Caco-2 (cell line): ENCODE data around the gene SH3D19. TPM values are rescaled to one million over a fixed set of nuclear protein-coding genes. Genes with fewer than 3 reads are reported as not detected.
"Not testable (repeated sequence)": the region's sequence is repeated elsewhere in the genome, so short reads cannot be mapped to it uniquely, and the experiment has no call there.

ENCODE experiments used
- BruUV-seq: library from RNA; stranded (reverse); fragments of 400-500 nt; replicated peaks from 2 replicates; lab custom pipeline; 2021; lab: Mats Ljungman, UMichigan
- CTCF ChIA-PET: fragments of 300-600 bp; sonication (Branson Sonifier 250); formaldehyde crosslinking; loops from one replicate; lab custom pipeline; 2022; ENCODE audit warnings: antibody characterized with exemption; lab: Charles Lee
- POLR2A ChIA-PET: fragments of 300-600 bp; sonication (Branson Sonifier 250); formaldehyde crosslinking; loops from one replicate; lab custom pipeline; 2022; ENCODE audit warnings: antibody characterized with exemption; lab: Charles Lee
- DNase-seq, 2 experiments: peaks; one replicate each; pipeline versions ENCODE4 v3.0.0 to v3.0.0-alpha.2; 2020 to 2022
- H3K27me3 ChIP-seq: replicated peaks from 2 replicates; pipeline ENCODE4 v1.6.0; 2011; ENCODE audit warnings: low read length; ENCODE audit not compliant: control insufficient read depth, insufficient read depth
- H3K36me3 ChIP-seq: 2 replicates; pipeline ENCODE4 v1.5.1; 2011; ENCODE audit warnings: low read length; ENCODE audit not compliant: control insufficient read depth, insufficient read depth
- H3K4me1 ChIP-seq: fragments of 250-450 bp; sonication (Bioruptor Pico); 2 replicates; pipeline ENCODE4 v1.5.1; 2020; ENCODE audit warnings: mild to moderate bottlenecking
- H3K4me3 ChIP-seq: 2 replicates; pipeline ENCODE4 v1.5.1; 2011; ENCODE audit warnings: low read depth, mild to moderate bottlenecking, control low read depth, low read length
- H3K9me3 ChIP-seq: fragments of 250-450 bp; sonication (Bioruptor Pico); 2 replicates; pipeline ENCODE4 v1.5.1; 2020; ENCODE audit warnings: mild to moderate bottlenecking, moderate library complexity
- H3K27ac Mint-ChIP-seq: one replicate; pipeline ENCODE4 v1.8.0; 2022; ENCODE audit warnings: mixed read lengths; ENCODE audit not compliant: unreplicated experiment
- H3K27me3 Mint-ChIP-seq: one replicate; pipeline ENCODE4 v1.8.0; 2022; ENCODE audit warnings: mixed read lengths; ENCODE audit not compliant: insufficient read depth, unreplicated experiment
- H3K36me3 Mint-ChIP-seq: one replicate; pipeline ENCODE4 v1.8.0; 2022; ENCODE audit warnings: mild to moderate bottlenecking, mixed read lengths; ENCODE audit not compliant: insufficient read depth, unreplicated experiment
- H3K4me1 Mint-ChIP-seq: one replicate; pipeline ENCODE4 v1.8.0; 2022; ENCODE audit warnings: low read depth, mixed read lengths; ENCODE audit not compliant: unreplicated experiment
- H3K4me3 Mint-ChIP-seq: one replicate; pipeline ENCODE4 v1.8.0; 2022; ENCODE audit warnings: mild to moderate bottlenecking, moderate library complexity, mixed read lengths; ENCODE audit not compliant: unreplicated experiment
- H3K9me3 Mint-ChIP-seq: one replicate; pipeline ENCODE4 v1.8.0; 2022; ENCODE audit warnings: mixed read lengths; ENCODE audit not compliant: unreplicated experiment
- CTCF ChIP-seq, 2 experiments: fragments of 200-600 bp in 1 of 2; IDR thresholded peaks; 1 replicate in 1 of 2; 2 replicates in 1 of 2; pipeline versions ENCODE4 v1.5.1 to v1.8.0; 2011 to 2022; ENCODE audit warnings: antibody characterized with exemption in 1 of 2, control low read depth in 1 of 2, inconsistent platforms in 1 of 2, low read depth in 1 of 2, low read length in 1 of 2, mild to moderate bottlenecking in 1 of 2, moderate library complexity in 1 of 2; ENCODE audit not compliant: insufficient read depth in 1 of 2, severe bottlenecking in 1 of 2, unreplicated experiment in 1 of 2
- intact Hi-C: fragments of 100-400 bp; cut with micrococcal nuclease; formaldehyde crosslinking; loops from one replicate; pipeline ENCODE4 v1.10.0; 2022; ENCODE audit not compliant: unreplicated experiment
- total RNA-seq: library from RNA; stranded (reverse); gene quantifications from 2 replicates; pipeline ENCODE4 v1.2.3, GENCODE V29; 2022

Gene SH3D19
- total RNA-seq, 1 experiment from 2014 or later = 57.8 TPM

DNA sequence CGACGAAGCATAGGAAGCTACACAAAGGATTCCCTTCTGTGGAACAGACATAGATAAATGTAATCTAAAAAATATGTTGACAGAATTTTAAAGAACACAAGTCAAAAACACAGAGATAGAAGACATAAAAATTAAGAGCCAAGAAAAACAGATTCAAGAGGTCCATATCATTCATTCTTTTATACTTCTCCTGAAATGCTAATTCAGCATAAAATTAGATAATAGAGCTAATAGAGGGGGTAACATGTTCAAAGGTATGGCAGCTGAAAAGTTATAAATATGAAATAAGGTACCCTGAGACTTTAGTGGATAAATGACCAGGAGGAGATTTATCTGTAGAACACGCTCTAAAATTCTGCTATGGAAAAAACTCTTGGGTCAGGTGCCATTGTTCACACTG is 85.8 kb downstream of the SH3D19 start:
- CTCF ChIA-PET = no interaction called here
- intact Hi-C loops = loop anchor here (2.0 kb wide), 1 partner anchor 123 kb away; no protein-coding TSS in a partner anchor
- POLR2A ChIA-PET = interaction anchor here (0.5 kb wide), 1 partner anchor 92 kb away, joined by 3 read pairs; no protein-coding TSS in a partner anchor

DNA sequence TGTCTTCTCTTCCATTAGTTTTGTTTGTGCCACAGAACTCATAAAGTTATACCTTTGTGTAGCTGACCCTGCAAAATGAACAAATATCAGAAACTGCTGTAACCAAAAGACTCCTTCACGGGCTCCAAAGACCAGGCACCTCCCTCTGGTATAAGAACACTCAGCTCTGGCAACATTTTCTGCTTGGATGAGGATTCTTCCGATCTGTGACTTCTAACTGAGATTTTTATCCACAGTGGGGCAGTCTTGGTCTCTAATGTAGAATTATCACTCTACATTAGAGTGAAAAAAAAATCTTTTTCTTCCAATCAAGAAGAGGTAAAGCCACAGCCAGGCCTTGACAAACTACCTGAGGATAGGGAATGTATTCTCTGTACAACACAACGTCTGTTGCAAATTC is 86.9 kb downstream of the SH3D19 start:
- ChIA-PET CTCF (interaction anchor here (0.5 kb wide), 1 partner anchor 30 kb away, joined by 3 read pairs; no protein-coding TSS in a partner anchor), POLR2A (no interaction called here)
- Mint-ChIP-seq H3K36me3 (peaks cover 19% of the 10 kb centered on the region), H3K4me3 (no peak overlapping the region), H3K27me3 (no peaks in the 10 kb centered on the region), H3K4me1 (peaks cover 3% of the 10 kb centered on the region), H3K27ac (peak overlapping the region; percentile 22), H3K9me3 (peaks cover 6% of the 10 kb centered on the region)
- Histone ChIP-seq H3K36me3 (no peaks in the 10 kb centered on the region), H3K4me3 (no peak overlapping the region), H3K4me1 (peaks cover 10% of the 10 kb centered on the region; the same call in 1 of the 2 replicates), H3K9me3 (no peaks in the 10 kb centered on the region), H3K27me3 (no peaks in the 10 kb centered on the region)
- intact Hi-C loops = loop anchor here (2.0 kb wide), 1 partner anchor 124 kb away; no protein-coding TSS in a partner anchor
- BruUV-seq = no TSS peak
- no peak for TF ChIP-seq CTCF (IDR thresholded peaks at IDR 0.05; ENCODE audit: insufficient read depth in 1 of 2, low read depth in 1 of 2, low read length in 1 of 2, severe bottlenecking in 1 of 2, unreplicated experiment in 1 of 2)
- DNase-seq = no peak

More for the DNA sequence above, 85.8 kb downstream of the SH3D19 start:
- H3K9me3 ChIP-seq = no peaks in the 10 kb centered on the region
- H3K4me1 Mint-ChIP-seq = peaks cover 12% of the 10 kb centered on the region
- H3K27ac Mint-ChIP-seq = no peak overlapping the region
- H3K27me3 Mint-ChIP-seq = no peaks in the 10 kb centered on the region
- H3K4me1 ChIP-seq = peaks cover 16% of the 10 kb centered on the region; the same call in 1 of the 2 replicates
- no peaks in the 10 kb centered on the region for H3K36me3 ChIP-seq
- H3K4me3 ChIP-seq = no peak overlapping the region
- BruUV-seq = no TSS peak
- no peak overlapping the region for H3K4me3 Mint-ChIP-seq
- H3K9me3 Mint-ChIP-seq = peaks cover 6% of the 10 kb centered on the region
- H3K36me3 Mint-ChIP-seq = peaks cover 19% of the 10 kb centered on the region
- no peaks in the 10 kb centered on the region for H3K27me3 ChIP-seq
- no peak for TF ChIP-seq CTCF (IDR thresholded peaks at IDR 0.05; ENCODE audit: insufficient read depth in 1 of 2, low read depth in 1 of 2, low read length in 1 of 2, severe bottlenecking in 1 of 2, unreplicated experiment in 1 of 2)
- DNase-seq = no peak

- Mint-ChIP-seq H3K27ac (no peak overlapping the region), H3K36me3 (peaks cover 15% of the 10 kb centered on the region), H3K9me3 (peaks cover 6% of the 10 kb centered on the region), H3K4me3 (no peak overlapping the region), H3K4me1 (peaks cover 10% of the 10 kb centered on the region), H3K27me3 (no peaks in the 10 kb centered on the region)
- no peak for DNase-seq
- no TSS peak for BruUV-seq
- POLR2A ChIA-PET = interaction anchor here (0.6 kb wide), 1 partner anchor 88 kb away, joined by 4 read pairs; no protein-coding TSS in a partner anchor
- no peak for TF ChIP-seq CTCF (IDR thresholded peaks at IDR 0.05; ENCODE audit: insufficient read depth in 1 of 2, low read depth in 1 of 2, low read length in 1 of 2, severe bottlenecking in 1 of 2, unreplicated experiment in 1 of 2)
- CTCF ChIA-PET = no interaction called here
- no peaks in the 10 kb centered on the region for H3K9me3 ChIP-seq
- H3K36me3 ChIP-seq = no peaks in the 10 kb centered on the region
- H3K27me3 ChIP-seq = no peaks in the 10 kb centered on the region
- H3K4me1 ChIP-seq = peaks cover 8% of the 10 kb centered on the region
- intact Hi-C loops = no loop called here
- no peak overlapping the region for H3K4me3 ChIP-seq
Measured at GRCh38 chr4:151236036-151236435, 89.4 kb downstream of the SH3D19 start.

- H3K36me3 ChIP-seq, CTCF ChIA-PET, BruUV-seq, H3K4me3 ChIP-seq, intact Hi-C loops, H3K9me3 Mint-ChIP-seq, H3K27ac Mint-ChIP-seq, H3K9me3 ChIP-seq, H3K27me3 ChIP-seq, H3K27me3 Mint-ChIP-seq, H3K4me1 ChIP-seq, DNase-seq, H3K4me1 Mint-ChIP-seq, H3K4me3 Mint-ChIP-seq: not testable (repeated sequence)
- POLR2A ChIA-PET = interaction anchor here (0.6 kb wide), 1 partner anchor 89 kb away, joined by 4 read pairs; no protein-coding TSS in a partner anchor
- peaks cover 15% of the 10 kb centered on the region for H3K36me3 Mint-ChIP-seq
Measured at GRCh38 chr4:151235373-151235772, 90.0 kb downstream of the SH3D19 start.
